Motor neuron (in vitro differentiated cells): ENCODE measurements around the gene CEP135. TPM values are rescaled to one million over a fixed set of nuclear protein-coding genes. Genes with fewer than 3 reads are reported as not detected.
A peak's percentile ranks its signal among the peaks of the same experiment; 100 is the strongest.

ENCODE experiments used
- ATAC-seq, 8 experiments: fragments of 200-7000 bp; cut with Tn5 transposase; replicated peaks in 6 of 8; 2 replicates each; pipeline ENCODE4 v1.8.0; 2021; ENCODE audit warnings: mild to moderate bottlenecking in 8 of 8, moderate library complexity in 8 of 8
- H3K27ac ChIP-seq, 2 donors: fragments of 250-450 bp; sonication (Bioruptor Pico); 2 replicates each; pipeline ENCODE4 v1.9.0; 2021; ENCODE audit warnings: antibody characterized with exemption in 2 of 2, mild to moderate bottlenecking in 2 of 2, moderate library complexity in 1 of 2
- H3K4me1 ChIP-seq, 2 donors: fragments of 250-450 bp; sonication (Bioruptor Pico); replicated peaks in 1 of 2; 2 replicates each; pipeline ENCODE4 v1.6.1; 2021; ENCODE audit warnings: antibody characterized with exemption in 2 of 2, mild to moderate bottlenecking in 2 of 2, moderate library complexity in 1 of 2
- H3K4me3 ChIP-seq, 5 donors: fragments of 250-450 bp; sonication (Bioruptor Pico); 2 replicates each; pipeline ENCODE4 v1.9.0; 2021; ENCODE audit warnings: antibody characterized with exemption in 5 of 5, mild to moderate bottlenecking in 5 of 5, moderate library complexity in 4 of 5
- WGBS, 10 experiments: fragments of 450-650 bp; shearing (Covaris generic); methylation state at CpG; one replicate each; pipeline ENCODE4 v1.0.0; 2022; 5-methylcytosine and 5-hydroxymethylcytosine counted together
- in situ Hi-C, 9 experiments: fragments of 400-800 bp; cut with MboI; loops; one replicate each; pipeline ENCODE4 v1.15.0; 2021; ENCODE audit warnings: low sequenced_read_pairs in 9 of 9, low pct_unique_long_range_greater_than_20kb in 2 of 9; ENCODE audit not compliant: unreplicated experiment in 9 of 9
- total RNA-seq, 8 experiments: library from RNA; unstranded; fragments of 300-600 nt; gene quantifications; 2 replicates each; pipeline versions ENCODE4 v1.2.3 to v1.2.4, GENCODE V29; 2022

CEP135 gene
- total RNA-seq, 8 experiments from 2014 or later, result 2.2 to 12.1 (median 7.4) TPM

DNA sequence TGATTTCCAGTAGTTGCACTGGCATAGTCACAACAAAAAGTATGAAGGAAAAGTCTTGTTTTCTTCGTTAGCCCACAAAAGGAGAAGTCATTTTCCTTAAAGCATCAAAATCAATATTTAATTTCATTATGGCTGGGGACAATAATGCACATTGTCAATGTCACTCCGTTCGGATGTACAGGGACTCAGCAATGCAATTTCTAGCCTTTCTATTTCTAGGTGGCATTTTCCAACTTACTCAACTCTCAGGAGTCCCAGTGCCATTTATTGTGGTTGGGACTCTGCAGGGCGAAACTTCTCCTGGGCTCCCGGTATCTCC is 99.6 kb downstream of the CEP135 start:
- in situ Hi-C loops, result no loop called here
- Histone ChIP-seq H3K27ac (peak overlapping the region in 1 of 2 donors; percentile 90), H3K4me3 (peak overlapping the region; percentile 65 to 97 (median 92)), H3K4me1 (peaks cover 4 to 9% of the 10 kb centered on the region in 2 donors)
- 0 to 33% (median 6%) methylated on average over 1 to 5 of the region's 5 CpGs; no CpG with 5 or more reads in 1 of the 10 experiments for WGBS, 10 experiments
- no peak for ATAC-seq

GRCh38 chr4:56048702-56049431 is 100.1 kb downstream of the CEP135 start:
- WGBS, 10 experiments, result 0% methylated on average over 1 to 9 of the region's 81 CpGs; no CpG with 5 or more reads in 7 of the 10 experiments
- in situ Hi-C loops, result no loop called here

DNA sequence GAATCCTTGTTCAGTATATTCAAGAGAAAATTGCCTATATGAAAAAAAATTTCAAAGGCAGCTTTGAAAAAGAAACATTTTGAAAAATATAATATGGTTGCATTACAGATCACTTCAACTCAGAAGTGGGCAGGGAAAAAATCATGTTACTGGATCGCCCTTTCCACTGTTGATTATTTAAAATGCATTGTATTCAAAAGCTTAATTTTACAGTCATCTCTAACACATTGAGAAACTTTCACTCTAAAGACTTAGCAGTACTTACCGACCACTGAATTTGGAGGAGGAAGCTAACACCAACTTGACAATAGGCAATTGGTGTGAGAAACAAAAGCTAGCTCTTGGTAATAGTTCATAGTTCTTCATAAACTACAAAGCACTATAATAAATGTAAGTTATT is 101.9 kb downstream of the CEP135 start:
- 0 to 27% (median 20%) methylated on average over 1 to 2 of the region's 2 CpGs; no CpG with 5 or more reads in 1 of the 10 experiments for WGBS, 10 experiments
- peak overlapping the region; percentile 65 to 97 (median 92) for H3K4me3 ChIP-seq

More at GRCh38 chr4:56048702-56049431, 100.1 kb downstream of the CEP135 start:
- ATAC-seq, result peak; percentile 87 to 94 (median 92)
- Histone ChIP-seq H3K4me1 (peaks cover 4 to 15% of the 10 kb centered on the region in 2 donors), H3K27ac (peak overlapping the region; percentile 87 to 90), H3K4me3 (peak overlapping the region; percentile 65 to 97 (median 92))

DNA sequence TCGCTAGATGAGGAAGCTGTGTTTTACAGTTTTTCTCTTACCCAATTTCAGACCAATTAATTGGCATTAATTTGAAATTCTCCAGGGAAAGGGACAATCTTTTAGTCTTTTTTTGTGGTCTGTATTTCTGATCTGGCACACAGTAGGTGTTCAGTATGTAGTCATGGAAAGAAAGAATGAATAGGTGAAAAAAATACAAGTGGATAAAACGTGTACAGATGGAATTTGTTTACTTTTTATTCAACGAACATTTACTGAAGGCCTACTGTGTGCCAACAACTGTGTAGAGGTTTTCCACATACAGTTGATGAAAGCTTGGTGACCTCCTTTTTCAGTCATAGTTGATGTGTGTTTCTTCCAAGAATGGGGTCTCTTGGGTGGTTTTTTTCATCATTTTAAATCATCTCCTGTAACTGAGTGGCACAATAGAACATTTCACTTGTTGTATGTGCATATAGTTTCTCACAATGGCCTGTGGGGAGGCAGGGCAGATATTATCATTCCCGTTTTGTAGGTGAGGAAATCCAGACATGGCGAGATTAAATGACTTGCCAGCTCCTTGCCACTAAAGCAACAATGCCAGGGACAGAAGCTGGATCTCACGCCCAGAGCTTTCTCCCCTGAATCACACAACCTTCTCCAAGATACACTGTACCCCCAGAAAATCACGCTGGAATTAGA is 102.4 kb downstream of the CEP135 start:
- WGBS, 10 experiments, result 54 to 100% (median 67%) methylated on average over 1 to 7 of the region's 7 CpGs
- ATAC-seq, result no peak
- Histone ChIP-seq H3K4me3 (peak overlapping the region; percentile 65 to 97 (median 92)), H3K4me1 (peaks cover 14 to 34% of the 10 kb centered on the region in 2 donors), H3K27ac (no peak overlapping the region)
- in situ Hi-C loops, result no loop called here

More for the DNA sequence above, 101.9 kb downstream of the CEP135 start:
- in situ Hi-C loops, result no loop called here
- ATAC-seq, result no peak
- Histone ChIP-seq H3K4me1 (peaks cover 11 to 29% of the 10 kb centered on the region in 2 donors), H3K27ac (no peak overlapping the region)

GRCh38 chr4:56051710-56052075 is 102.9 kb downstream of the CEP135 start:
- WGBS, 10 experiments, result 80 to 100% (median 100%) methylated on average over 1 of the region's 1 CpG; no CpG with 5 or more reads in 2 of the 10 experiments
- Histone ChIP-seq H3K27ac (no peak overlapping the region), H3K4me3 (peak overlapping the region in 1 of 5 donors; percentile 65), H3K4me1 (peaks cover 19 to 39% of the 10 kb centered on the region in 2 donors)
- in situ Hi-C loops, result no loop called here
- no peak for ATAC-seq

- Histone ChIP-seq H3K4me3 (peak overlapping the region in 1 of 5 donors; percentile 0), H3K27ac (no peak overlapping the region), H3K4me1 (peaks cover 24 to 46% of the 10 kb centered on the region in 2 donors)
- WGBS, 10 experiments, result 17 to 100% (median 80%) methylated on average over 1 of the region's 1 CpG; no CpG with 5 or more reads in 3 of the 10 experiments
- no peak for ATAC-seq
- in situ Hi-C loops, result no loop called here
These were observed 103.7 kb downstream of the CEP135 start for GRCh38 chr4:56052481-56052880.

DNA sequence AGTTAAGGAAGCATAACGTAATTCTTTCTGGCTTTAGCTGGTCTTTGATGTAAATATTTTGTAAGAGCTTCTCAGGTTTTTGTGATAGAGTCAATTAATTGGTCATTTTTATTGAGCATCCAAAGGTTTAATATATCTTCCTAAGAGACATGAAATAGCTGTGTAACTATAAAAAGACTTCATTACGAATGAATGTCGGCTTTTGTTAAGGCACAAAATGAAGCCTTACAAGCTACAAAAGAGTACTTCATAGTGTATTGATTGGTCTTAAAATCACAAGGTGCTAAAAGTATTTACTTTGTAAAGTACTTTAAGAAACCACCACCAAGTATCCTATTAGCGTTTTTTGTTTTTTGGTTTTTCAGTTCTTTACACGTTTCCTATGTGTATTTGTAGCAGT is 104.2 kb downstream of the CEP135 start:
- 15 to 88% (median 37%) methylated on average over 2 to 5 of the region's 5 CpGs for WGBS, 10 experiments
- no peak for ATAC-seq
- H3K27ac ChIP-seq, result no peak overlapping the region
- peaks cover 24 to 46% of the 10 kb centered on the region in 2 donors for H3K4me1 ChIP-seq
- in situ Hi-C loops, result no loop called here
- peak overlapping the region in 1 of 5 donors; percentile 0 for H3K4me3 ChIP-seq

DNA sequence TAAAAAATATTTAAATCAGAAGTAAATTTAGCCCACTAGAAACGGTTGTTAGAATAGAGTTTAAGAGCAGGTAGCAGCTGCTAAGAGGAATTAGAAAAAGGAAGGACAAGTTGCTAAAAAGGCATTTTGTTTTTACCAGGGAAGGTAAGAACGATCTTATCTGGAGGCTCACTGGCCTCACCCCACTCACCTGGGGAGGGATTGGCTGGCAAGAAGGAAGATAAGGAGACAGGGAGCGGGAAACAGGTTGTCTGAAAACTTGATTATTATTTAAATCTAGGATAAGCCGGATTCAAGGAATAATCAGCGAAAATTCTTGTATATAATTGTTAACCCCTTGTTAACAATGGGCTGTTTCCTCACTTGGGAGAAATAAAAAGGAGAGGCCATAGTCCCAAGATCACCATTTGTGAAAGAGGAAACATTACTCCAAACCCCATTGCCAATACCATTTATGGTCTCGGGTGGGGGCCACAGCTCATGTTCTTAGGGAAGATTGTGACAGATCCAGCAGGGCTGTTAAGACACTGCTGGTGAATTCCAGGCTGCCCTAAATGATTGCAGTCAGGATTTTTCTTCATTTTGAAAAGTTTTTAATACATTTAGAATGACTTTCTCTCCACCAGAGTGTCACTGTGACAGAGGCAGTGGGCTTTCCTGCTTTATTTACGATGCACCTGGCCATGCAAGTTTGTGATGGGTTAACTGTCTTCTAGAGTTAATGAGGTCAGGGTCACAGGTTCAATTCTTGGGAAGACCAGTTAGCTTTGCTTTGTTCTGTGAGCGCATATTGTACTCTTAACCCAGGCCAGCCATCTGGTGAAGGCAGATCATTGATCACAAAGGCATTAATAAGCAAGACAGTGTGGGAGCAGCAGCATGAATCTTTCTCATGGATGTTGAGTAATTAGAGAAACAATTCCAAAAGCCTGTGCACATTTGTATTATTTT is 106.6 kb downstream of the CEP135 start:
- peak; percentile 19 to 92 (median 81) for ATAC-seq
- no peak overlapping the region for H3K27ac ChIP-seq
- in situ Hi-C loops, result no loop called here

GRCh38 chr4:56055991-56056390 is 107.2 kb downstream of the CEP135 start:
- Histone ChIP-seq H3K27ac (peak overlapping the region in 1 of 2 donors; percentile 0), H3K4me1 (peaks cover 24 to 46% of the 10 kb centered on the region in 2 donors), H3K4me3 (no peak overlapping the region)
- peak in 4 of 8 experiments; percentile 17 to 39 (median 30) for ATAC-seq
- 0 to 43% (median 15%) methylated on average over 1 of the region's 1 CpG; no CpG with 5 or more reads in 2 of the 10 experiments for WGBS, 10 experiments
- in situ Hi-C loops, result no loop called here

More for the DNA sequence above, 106.6 kb downstream of the CEP135 start:
- Histone ChIP-seq H3K4me3 (no peak overlapping the region), H3K4me1 (peaks cover 24 to 46% of the 10 kb centered on the region in 2 donors)
- 7 to 64% (median 24%) methylated on average over 3 to 7 of the region's 8 CpGs for WGBS, 10 experiments

GRCh38 chr4:56058555-56058954 is 109.8 kb downstream of the CEP135 start:
- in situ Hi-C loops, result no loop called here

DNA sequence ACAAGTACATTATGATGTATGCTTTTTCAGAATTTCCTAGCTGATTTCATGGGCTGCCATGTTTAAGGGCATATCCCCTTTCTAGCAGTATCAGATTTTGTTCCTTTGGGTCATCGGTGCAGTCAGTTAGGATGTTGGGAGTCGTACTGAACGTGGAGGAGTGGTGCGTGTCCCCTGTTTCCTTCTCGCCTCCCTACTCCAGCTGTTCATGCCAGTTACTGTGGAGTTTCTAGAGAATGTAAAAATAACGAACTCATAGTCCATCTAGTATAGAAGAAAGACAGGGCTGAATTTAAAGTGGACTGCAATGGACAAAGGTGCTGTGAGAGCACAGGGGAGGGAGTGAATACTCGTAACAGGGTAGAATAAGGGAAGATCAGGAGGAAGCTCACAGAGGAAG is 111.3 kb downstream of the CEP135 start:
- Histone ChIP-seq H3K27ac (no peak overlapping the region), H3K4me3 (no peak overlapping the region), H3K4me1 (peaks cover 34 to 45% of the 10 kb centered on the region in 2 donors)
- no peak for ATAC-seq
- WGBS, 10 experiments, result 74 to 100% (median 92%) methylated on average over 3 to 7 of the region's 7 CpGs; no CpG with 5 or more reads in 2 of the 10 experiments
- in situ Hi-C loops, result no loop called here

More at GRCh38 chr4:56058555-56058954, 109.8 kb downstream of the CEP135 start:
- ATAC-seq, result peak in 3 of 8 experiments; percentile 65 to 73 (median 66)
- peaks cover 36 to 54% of the 10 kb centered on the region in 2 donors for H3K4me1 ChIP-seq
- 60 to 100% (median 92%) methylated on average over 1 to 2 of the region's 2 CpGs; no CpG with 5 or more reads in 6 of the 10 experiments for WGBS, 10 experiments
- no peak overlapping the region for H3K27ac ChIP-seq
- H3K4me3 ChIP-seq, result no peak overlapping the region

GRCh38 chr4:56062106-56062505 is 113.4 kb downstream of the CEP135 start:
- no peak overlapping the region for H3K4me3 ChIP-seq
- peak in 1 of 8 experiments; percentile 7 for ATAC-seq
- in situ Hi-C loops, result no loop called here
- peaks cover 19 to 24% of the 10 kb centered on the region in 2 donors for H3K4me1 ChIP-seq
- 14 to 100% (median 77%) methylated on average over 1 to 3 of the region's 3 CpGs; no CpG with 5 or more reads in 2 of the 10 experiments for WGBS, 10 experiments
- H3K27ac ChIP-seq, result peak overlapping the region; percentile 6 to 55
